Measurements from ENCODE around the gene ANKRD12.

- TF ChIP-seq POLR2A (IDR thresholded peaks at IDR 0.05; ENCODE audit: low read depth, low read length) (no peak), CTCF (conservative IDR thresholded peaks at IDR 0.05; ENCODE audit: low read depth, low read length) (peak; percentile 80), USF2 (IDR thresholded peaks at IDR 0.05; ENCODE audit: low read depth, low read length) (no peak), RAD21 (IDR thresholded peaks at IDR 0.05; ENCODE audit: low read length) (peak; percentile 83), BHLHE40 (IDR thresholded peaks at IDR 0.05; ENCODE audit: low read depth, low read length) (no peak), FOS (IDR thresholded peaks at IDR 0.05; ENCODE audit: low read depth, low read length) (no peak), SMC3 (IDR thresholded peaks at IDR 0.05; ENCODE audit: low read depth, low read length) (peak; percentile 76)
Observed at GRCh38 chr18:9147440-9148202, 11.0 kb downstream of the ANKRD12 start.
